Cerebellar cortex (tissue), 1 donor: ENCODE data around the gene EFNA5.
A peak's percentile ranks its signal among the peaks of the same experiment; 100 is the strongest.
"Not testable (repeated sequence)": the region's sequence is repeated elsewhere in the genome, so short reads cannot be mapped to it uniquely, and the experiment has no call there.

Experiments
- DNase-seq: peaks from one replicate; pipeline ENCODE4 v3.0.0-alpha.2; 2015; ENCODE audit warnings: low spot score

EFNA5 gene

GRCh38 chr5:107365320-107366109 is 305.2 kb downstream of the EFNA5 start:
- DNase-seq = peak; percentile 60

GRCh38 chr5:107364443-107365319 is 306.1 kb downstream of the EFNA5 start:
- DNase-seq = no peak

GRCh38 chr5:107363768-107364167 is 307.0 kb downstream of the EFNA5 start:
- DNase-seq = no peak

GRCh38 chr5:107361945-107362344 is 308.8 kb downstream of the EFNA5 start:
- no peak for DNase-seq

GRCh38 chr5:107359916-107360234 is 310.9 kb downstream of the EFNA5 start:
- no peak for DNase-seq

- no peak for DNase-seq
Observed at GRCh38 chr5:107359033-107359915, 311.5 kb downstream of the EFNA5 start.

- DNase-seq = no peak
Observed at GRCh38 chr5:107356891-107357290, 313.8 kb downstream of the EFNA5 start.

GRCh38 chr5:107352576-107352975 is 318.2 kb downstream of the EFNA5 start:
- no peak for DNase-seq

GRCh38 chr5:107346580-107346979 is 324.2 kb downstream of the EFNA5 start:
- not testable (repeated sequence) for DNase-seq

- no peak for DNase-seq
Observed at GRCh38 chr5:107342371-107342770, 328.4 kb downstream of the EFNA5 start.

- no peak for DNase-seq
Observed at GRCh38 chr5:107341376-107342084, 329.2 kb downstream of the EFNA5 start.

GRCh38 chr5:107340631-107341030 is 330.1 kb downstream of the EFNA5 start:
- no peak for DNase-seq

GRCh38 chr5:107338335-107338734 is 332.4 kb downstream of the EFNA5 start:
- no peak for DNase-seq

- DNase-seq = no peak
Observed at GRCh38 chr5:107337281-107337680, 333.5 kb downstream of the EFNA5 start.

GRCh38 chr5:107331882-107332281 is 338.9 kb downstream of the EFNA5 start:
- DNase-seq = no peak

- DNase-seq = no peak
Observed at GRCh38 chr5:107331312-107331711, 339.4 kb downstream of the EFNA5 start.

GRCh38 chr5:107330903-107331302 is 339.8 kb downstream of the EFNA5 start:
- no peak for DNase-seq

GRCh38 chr5:107329850-107330249 is 340.9 kb downstream of the EFNA5 start:
- no peak for DNase-seq
